Upper lobe of left lung (tissue), 4 donors: ENCODE measurements around the gene GDI1.

Source experiments
- EP300 ChIP-seq, 4 donors: sonication (generic); formaldehyde crosslinking; IDR thresholded peaks; one replicate each; pipeline ENCODE4 v1.5.1; 2017; ENCODE audit warnings: antibody characterized with exemption in 4 of 4, control low read depth in 2 of 4
- TF ChIP-seq, protein P1 (sequence below), 6 experiments: fragments of 450-650 bp in 4 of 6; fragments of 200-600 bp in 2 of 6; sonication (generic) in 2 of 6; IDR thresholded peaks; one replicate each; pipeline ENCODE4 v1.5.1; 2016 to 2019; ENCODE audit warnings: antibody characterized with exemption in 6 of 6

GRCh38 chrX:154445776-154446175, 8.8 kb downstream of the GDI1 start:
- TF ChIP-seq, protein P1, sequence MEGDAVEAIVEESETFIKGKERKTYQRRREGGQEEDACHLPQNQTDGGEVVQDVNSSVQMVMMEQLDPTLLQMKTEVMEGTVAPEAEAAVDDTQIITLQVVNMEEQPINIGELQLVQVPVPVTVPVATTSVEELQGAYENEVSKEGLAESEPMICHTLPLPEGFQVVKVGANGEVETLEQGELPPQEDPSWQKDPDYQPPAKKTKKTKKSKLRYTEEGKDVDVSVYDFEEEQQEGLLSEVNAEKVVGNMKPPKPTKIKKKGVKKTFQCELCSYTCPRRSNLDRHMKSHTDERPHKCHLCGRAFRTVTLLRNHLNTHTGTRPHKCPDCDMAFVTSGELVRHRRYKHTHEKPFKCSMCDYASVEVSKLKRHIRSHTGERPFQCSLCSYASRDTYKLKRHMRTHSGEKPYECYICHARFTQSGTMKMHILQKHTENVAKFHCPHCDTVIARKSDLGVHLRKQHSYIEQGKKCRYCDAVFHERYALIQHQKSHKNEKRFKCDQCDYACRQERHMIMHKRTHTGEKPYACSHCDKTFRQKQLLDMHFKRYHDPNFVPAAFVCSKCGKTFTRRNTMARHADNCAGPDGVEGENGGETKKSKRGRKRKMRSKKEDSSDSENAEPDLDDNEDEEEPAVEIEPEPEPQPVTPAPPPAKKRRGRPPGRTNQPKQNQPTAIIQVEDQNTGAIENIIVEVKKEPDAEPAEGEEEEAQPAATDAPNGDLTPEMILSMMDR (IDR thresholded peaks at IDR 0.05): no peak
- TF ChIP-seq EP300 (IDR thresholded peaks at IDR 0.05): no peak
